ENCODE data around the gene SLIT1.

The SLIT1 gene

GRCh38 chr10:97060441-97061084, 125.2 kb downstream of the SLIT1 start:
- no peak for DNase-seq

GRCh38 chr10:97059872-97060205, 125.9 kb downstream of the SLIT1 start:
- DNase-seq: no peak

- no peak for DNase-seq
Observed at GRCh38 chr10:97059006-97059871, 126.5 kb downstream of the SLIT1 start.

GRCh38 chr10:97058521-97058920, 127.2 kb downstream of the SLIT1 start:
- peak; percentile 15 for DNase-seq

DNA sequence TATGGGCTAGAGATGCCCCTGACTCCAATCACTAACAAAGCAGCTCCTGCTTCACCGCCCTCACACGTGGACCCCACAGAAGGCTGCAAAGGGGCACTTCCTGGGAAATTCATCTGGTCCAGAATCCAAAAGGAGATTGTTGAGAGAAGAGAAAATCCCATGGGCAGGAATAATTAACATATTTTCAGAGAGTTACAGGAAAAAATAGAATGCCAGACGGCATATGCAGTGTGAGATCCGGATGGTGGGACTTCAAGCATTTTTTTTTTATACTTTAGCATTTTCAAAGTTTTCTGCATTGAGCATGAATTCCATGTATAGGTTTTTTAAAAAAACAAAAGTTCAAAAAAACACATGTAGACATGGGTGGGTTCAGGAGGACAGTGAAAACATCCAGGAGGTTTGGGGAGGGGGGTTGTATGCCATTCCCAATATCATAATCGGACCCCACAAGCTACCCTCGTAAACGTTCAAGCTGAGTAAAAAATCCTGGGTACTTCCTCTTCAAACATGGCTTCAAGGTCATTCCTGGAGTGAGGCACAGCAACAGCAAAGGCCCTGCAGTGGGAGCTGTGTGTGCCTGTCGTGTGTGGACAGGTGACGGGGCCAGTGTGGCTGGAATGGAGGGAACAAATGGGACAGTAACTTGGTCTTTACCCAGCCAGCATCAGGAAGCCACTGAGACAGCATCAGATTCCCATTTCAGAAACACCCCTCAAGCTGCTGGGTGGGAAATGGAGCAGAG, 128.1 kb downstream of the SLIT1 start:
- DNase-seq: no peak

- DNase-seq: no peak
Observed at GRCh38 chr10:97056003-97056630, 129.6 kb downstream of the SLIT1 start.

DNA sequence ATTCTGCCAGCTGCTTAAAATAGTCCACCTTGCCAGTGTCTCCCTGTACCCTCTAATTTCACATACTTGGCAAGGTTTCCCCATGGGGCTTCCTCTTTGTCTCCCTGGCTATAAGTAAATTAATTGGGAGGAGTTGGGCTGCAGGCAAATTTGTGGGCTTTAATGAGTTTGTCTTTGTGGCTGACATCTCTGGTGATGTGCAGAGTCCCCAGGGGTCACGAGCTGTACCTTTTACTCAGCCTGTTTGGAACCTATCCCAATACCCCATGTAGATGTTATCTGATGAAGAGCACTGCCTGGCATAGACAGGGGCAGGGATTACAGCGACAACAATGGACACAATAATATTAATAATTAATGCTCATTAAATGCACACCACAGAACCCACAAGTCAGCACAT, 132.5 kb downstream of the SLIT1 start:
- DNase-seq: peak; percentile 7

GRCh38 chr10:97050956-97051496, 134.7 kb downstream of the SLIT1 start:
- no peak for DNase-seq

DNA sequence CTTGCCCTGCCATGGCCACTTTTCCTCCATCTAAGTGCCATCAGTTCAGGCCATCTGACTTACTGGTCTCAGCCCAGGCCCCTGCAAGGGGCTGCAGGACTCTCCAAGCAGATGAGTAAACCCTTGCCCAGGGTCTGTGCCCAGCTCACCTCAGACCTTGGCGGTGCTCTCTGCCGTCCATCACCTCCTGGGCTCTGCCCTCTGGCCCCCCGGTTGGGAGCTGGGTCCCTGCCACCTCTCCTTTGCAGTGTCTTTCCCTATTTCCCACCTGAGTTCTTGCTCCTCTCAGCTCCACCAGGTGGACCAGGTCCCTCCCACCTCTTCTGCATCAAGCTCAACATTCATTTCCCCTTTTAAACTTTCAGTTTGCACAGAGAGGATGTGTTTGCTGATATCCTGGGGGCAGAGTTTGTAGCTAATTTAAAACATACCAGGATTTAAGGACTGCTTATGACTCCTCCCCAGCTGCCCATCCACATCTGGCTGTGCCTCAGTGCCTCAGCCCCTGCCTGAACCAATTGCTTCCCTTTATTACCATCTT, 135.5 kb downstream of the SLIT1 start:
- DNase-seq: no peak

- no peak for DNase-seq
Observed at GRCh38 chr10:97049670-97050069, 136.1 kb downstream of the SLIT1 start.

- DNase-seq: peak; percentile 70
Observed at GRCh38 chr10:97048649-97049427, 136.9 kb downstream of the SLIT1 start.

DNA sequence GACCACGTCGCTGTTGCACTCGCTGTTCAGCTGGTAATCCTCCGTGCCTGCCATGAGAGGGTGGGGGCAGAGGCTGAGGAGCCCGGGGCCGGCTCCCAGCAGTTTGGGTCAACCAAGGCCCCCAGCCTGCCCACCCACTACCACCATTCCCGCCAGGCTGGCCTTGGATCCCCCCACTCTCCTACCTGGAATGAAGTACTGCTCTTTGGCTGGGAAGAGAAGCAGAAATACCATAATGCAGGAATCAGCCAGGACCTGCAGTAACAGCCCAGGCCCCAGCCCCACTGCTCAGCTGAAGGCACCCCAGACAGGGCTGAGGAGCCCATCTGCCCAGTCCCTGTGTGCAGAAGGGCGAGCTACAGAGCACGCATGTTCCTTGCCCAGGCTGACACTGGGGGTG, 138.0 kb downstream of the SLIT1 start:
- DNase-seq: no peak

DNA sequence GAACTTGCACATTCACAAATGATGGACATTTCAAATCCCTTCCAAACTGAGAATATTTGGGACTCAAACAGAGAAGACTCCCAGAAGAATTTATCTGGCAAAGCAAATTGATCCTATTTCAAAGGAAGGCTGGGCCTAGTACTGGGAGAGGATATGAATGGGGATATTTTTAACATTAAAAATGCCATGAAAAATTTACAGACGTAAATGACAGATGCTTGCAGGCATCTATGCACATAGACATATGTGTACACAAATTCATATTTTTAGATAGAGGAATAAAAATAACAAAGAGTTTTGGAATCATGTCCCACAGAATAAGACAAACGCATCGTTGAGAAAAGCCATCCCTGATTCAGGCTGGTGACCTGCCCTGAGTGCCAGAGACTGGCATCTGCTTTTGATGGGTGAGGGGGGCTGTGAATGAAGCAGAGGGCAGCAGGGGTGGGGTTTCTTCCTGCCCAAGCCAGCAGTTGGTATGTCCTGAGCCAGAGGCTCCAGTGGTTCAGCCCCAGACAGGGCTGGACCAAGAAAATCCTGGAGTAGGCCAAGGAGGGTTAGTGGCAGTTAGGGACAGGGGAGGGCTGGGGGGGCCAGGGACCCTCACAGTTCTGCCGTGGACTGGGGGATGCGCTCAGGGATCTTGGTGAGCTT, 138.5 kb downstream of the SLIT1 start:
- DNase-seq: no peak

- no peak for DNase-seq
Observed at GRCh38 chr10:97046456-97047082, 139.2 kb downstream of the SLIT1 start.

- DNase-seq: no peak
Observed at GRCh38 chr10:97043563-97043855, 142.2 kb downstream of the SLIT1 start.

- no peak for DNase-seq
Observed at GRCh38 chr10:97042716-97043562, 142.8 kb downstream of the SLIT1 start.

DNA sequence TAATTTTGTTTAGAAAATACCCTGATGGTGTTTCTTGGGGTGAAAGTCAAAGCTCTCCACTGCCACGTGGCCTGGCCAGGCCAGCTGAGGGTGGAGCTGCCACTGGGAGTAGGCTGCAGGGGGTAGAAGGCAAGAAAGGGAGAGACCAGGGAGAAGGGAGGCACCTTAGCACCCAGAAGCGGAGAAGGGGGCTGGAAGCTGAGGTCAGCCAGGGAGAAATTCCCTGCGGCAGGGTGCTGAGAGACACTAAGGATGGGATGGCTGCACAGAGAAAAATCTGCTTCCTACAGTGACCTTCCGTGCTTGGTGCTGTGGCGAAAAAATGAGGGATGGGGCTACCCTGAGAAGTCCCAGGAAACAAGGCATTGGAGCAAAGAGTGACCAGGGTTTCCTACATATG, 143.7 kb downstream of the SLIT1 start:
- no peak for DNase-seq

DNA sequence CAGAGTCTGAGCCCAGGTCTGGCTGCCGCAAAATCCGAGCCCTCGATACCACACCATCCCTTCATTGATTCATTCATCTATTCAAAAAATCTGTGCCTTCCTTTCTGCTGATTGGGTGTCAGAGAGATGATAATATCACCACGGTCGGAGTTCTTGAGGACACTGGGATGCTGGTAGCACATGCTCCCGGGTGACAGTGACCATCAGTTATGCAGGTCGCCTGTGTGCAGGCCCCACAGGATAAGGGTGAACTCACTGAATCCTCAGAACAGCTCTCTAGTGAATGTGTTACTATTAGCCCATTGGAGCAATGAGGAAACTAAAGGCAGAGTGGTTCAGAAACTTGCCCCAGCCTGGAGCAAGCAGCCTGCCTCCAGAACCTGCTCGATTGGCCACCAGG, 145.1 kb downstream of the SLIT1 start:
- DNase-seq: no peak

DNA sequence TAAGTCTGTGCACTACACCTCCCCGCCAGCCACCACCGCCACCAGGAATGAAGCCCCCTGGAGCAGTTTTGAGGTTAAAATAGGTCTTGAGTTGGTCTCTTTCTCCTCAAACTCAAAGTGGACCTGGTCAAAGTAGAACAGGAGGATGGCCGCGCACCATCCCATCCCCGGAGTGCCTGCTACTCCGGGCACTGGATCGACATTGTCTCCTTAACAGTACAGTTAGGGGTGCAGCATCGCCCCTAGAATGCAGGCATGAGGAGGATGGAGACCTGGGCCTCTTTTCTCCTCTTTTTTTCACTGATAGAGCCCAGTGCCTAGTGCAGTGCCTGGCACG, 145.5 kb downstream of the SLIT1 start:
- DNase-seq: no peak

- DNase-seq: no peak
Observed at GRCh38 chr10:97039538-97040247, 146.1 kb downstream of the SLIT1 start.

All from DMS79 treated with DMSO at 0.1 percent for 48 hours (cell line).